Endodermal cell (in vitro differentiated cells): ENCODE measurements around the gene TMEM145. TPM values are rescaled to one million over a fixed set of nuclear protein-coding genes. Genes with fewer than 3 reads are reported as not detected.

Experiments
- DNase-seq: peaks from one replicate; pipeline ENCODE4 v3.0.0-alpha.2; 2017
- H3K27ac ChIP-seq: 2 replicates; pipeline ENCODE4 v1.5.1; 2013; ENCODE audit warnings: mild to moderate bottlenecking, low read depth, low read length, moderate library complexity
- H3K27me3 ChIP-seq: 2 replicates; pipeline ENCODE4 v1.6.1; 2013; ENCODE audit warnings: mild to moderate bottlenecking, low read length, moderate library complexity; ENCODE audit not compliant: insufficient read depth, control insufficient read depth, poor library complexity, severe bottlenecking
- H3K36me3 ChIP-seq: 2 replicates; pipeline ENCODE4 v1.7.0; 2013; ENCODE audit warnings: mild to moderate bottlenecking, low read length, moderate library complexity; ENCODE audit not compliant: control insufficient read depth, insufficient read depth
- H3K4me1 ChIP-seq: one replicate; pipeline ENCODE4 v1.7.0; 2013; ENCODE audit warnings: low read length; ENCODE audit not compliant: control insufficient read depth, insufficient read depth
- H3K4me3 ChIP-seq: 2 replicates; pipeline ENCODE4 v1.5.1; 2013; ENCODE audit warnings: mild to moderate bottlenecking, low read length, moderate library complexity
- H3K9ac ChIP-seq: 2 replicates; pipeline ENCODE4 v1.6.1; 2013; ENCODE audit warnings: mild to moderate bottlenecking, low read length, moderate library complexity; ENCODE audit not compliant: poor library complexity, severe bottlenecking; ENCODE audit errors: extremely low read depth
- H3K9me3 ChIP-seq: 2 replicates; pipeline ENCODE4 v1.6.1; 2013; ENCODE audit warnings: mild to moderate bottlenecking, low read length, moderate library complexity; ENCODE audit not compliant: control insufficient read depth
- H3K27ac Mint-ChIP-seq: 2 replicates; pipeline ENCODE4 v1.8.0; 2020; ENCODE audit warnings: mixed read lengths
- H3K27me3 Mint-ChIP-seq: 2 replicates; pipeline ENCODE4 v1.8.0; 2021; ENCODE audit warnings: mild to moderate bottlenecking, mixed read lengths; ENCODE audit not compliant: insufficient read depth
- H3K36me3 Mint-ChIP-seq: 2 replicates; pipeline ENCODE4 v1.8.0; 2020; ENCODE audit warnings: low read depth, mixed read lengths
- H3K4me1 Mint-ChIP-seq: 2 replicates; pipeline ENCODE4 v1.8.0; 2020; ENCODE audit warnings: mixed read lengths
- H3K4me3 Mint-ChIP-seq: 2 replicates; pipeline ENCODE4 v1.8.0; 2020; ENCODE audit warnings: mild to moderate bottlenecking, moderate library complexity, mixed read lengths
- H3K9me3 Mint-ChIP-seq: 2 replicates; pipeline ENCODE4 v1.8.0; 2020; ENCODE audit warnings: mild to moderate bottlenecking, mixed read lengths
- CTCF ChIP-seq: fragments of 200-600 bp; sonication (generic); conservative IDR thresholded peaks from 2 replicates; pipeline ENCODE4 v1.5.0; 2021; ENCODE audit warnings: antibody characterized with exemption, mild to moderate bottlenecking
- WGBS, 2 experiments: methylation state at CpG; one replicate each; pipeline versions ENCODE4 v1.1.5 to v1.1.7; 2013; ENCODE audit warnings: missing lambda C conversion rate in 2 of 2, mixed read lengths in 1 of 2; ENCODE audit not compliant: insufficient coverage in 1 of 2, insufficient read length in 1 of 2; 5-methylcytosine and 5-hydroxymethylcytosine counted together
- total RNA-seq, 2 donors: library from RNA; stranded (reverse); fragmentation: NEBNext Ultra II Directional in 1 of 2; extraction: Animal tissue kit (Norgen Biotek cat#: 25700) in 1 of 2; gene quantifications; 2 replicates in 1 of 2; 3 replicates in 1 of 2; pipeline ENCODE4 v1.2.1, GENCODE V29; 2021

Gene TMEM145
- total RNA-seq, 2 donors from 2014 or later: 0.38 to 0.42 TPM

GRCh38 chr19:42343344-42344110 is 30.4 kb downstream of the TMEM145 start:
- no peaks in the 10 kb centered on the region for H3K4me1 Mint-ChIP-seq
- Histone ChIP-seq H3K36me3 (peaks cover 27% of the 10 kb centered on the region), H3K9ac (no peak overlapping the region), H3K27me3 (no peaks in the 10 kb centered on the region), H3K9me3 (no peaks in the 10 kb centered on the region), H3K27ac (no peak overlapping the region), H3K4me1 (no peaks in the 10 kb centered on the region), H3K4me3 (no peak overlapping the region)
- no peaks in the 10 kb centered on the region for H3K27me3 Mint-ChIP-seq
- H3K27ac Mint-ChIP-seq: no peak overlapping the region
- WGBS, 2 experiments: 89 to 90% methylated on average over 9 to 17 of the region's 17 CpGs
- peak; percentile 75 for TF ChIP-seq CTCF
- no peak overlapping the region for H3K4me3 Mint-ChIP-seq
- H3K36me3 Mint-ChIP-seq: peaks cover 48% of the 10 kb centered on the region
- H3K9me3 Mint-ChIP-seq: no peaks in the 10 kb centered on the region
- peak; percentile 79 for DNase-seq

GRCh38 chr19:42344336-42344893 is 31.3 kb downstream of the TMEM145 start:
- Histone ChIP-seq H3K27ac (no peak overlapping the region), H3K4me1 (no peaks in the 10 kb centered on the region), H3K27me3 (no peaks in the 10 kb centered on the region), H3K36me3 (peaks cover 27% of the 10 kb centered on the region), H3K9me3 (no peaks in the 10 kb centered on the region), H3K9ac (no peak overlapping the region), H3K4me3 (no peak overlapping the region)
- no peak overlapping the region for H3K27ac Mint-ChIP-seq
- H3K9me3 Mint-ChIP-seq: no peaks in the 10 kb centered on the region
- H3K27me3 Mint-ChIP-seq: no peaks in the 10 kb centered on the region
- no peaks in the 10 kb centered on the region for H3K4me1 Mint-ChIP-seq
- WGBS, 2 experiments: 93 to 97% methylated on average over 6 to 18 of the region's 18 CpGs
- no peak for DNase-seq
- H3K4me3 Mint-ChIP-seq: no peak overlapping the region
- peaks cover 45% of the 10 kb centered on the region for H3K36me3 Mint-ChIP-seq
- no peak for TF ChIP-seq CTCF

GRCh38 chr19:42345191-42345812 is 32.2 kb downstream of the TMEM145 start:
- H3K27me3 ChIP-seq: no peaks in the 10 kb centered on the region
- no peaks in the 10 kb centered on the region for H3K9me3 Mint-ChIP-seq
- H3K9me3 ChIP-seq: no peaks in the 10 kb centered on the region
- no peak for DNase-seq
- H3K27ac Mint-ChIP-seq: no peak overlapping the region
- no peaks in the 10 kb centered on the region for H3K4me1 Mint-ChIP-seq
- no peaks in the 10 kb centered on the region for H3K27me3 Mint-ChIP-seq
- H3K27ac ChIP-seq: no peak overlapping the region
- no peak overlapping the region for H3K4me3 ChIP-seq
- no peak overlapping the region for H3K4me3 Mint-ChIP-seq
- peaks cover 47% of the 10 kb centered on the region for H3K36me3 Mint-ChIP-seq
- H3K4me1 ChIP-seq: no peaks in the 10 kb centered on the region
- no peak overlapping the region for H3K9ac ChIP-seq
- peaks cover 27% of the 10 kb centered on the region for H3K36me3 ChIP-seq
- no peak for TF ChIP-seq CTCF
- 89 to 90% methylated on average over 3 to 6 of the region's 6 CpGs for WGBS, 2 experiments
